Activated CD4-positive, alpha-beta T cell treated with anti-CD3 and anti-CD28 coated beads for 1 hour (primary cell): ENCODE measurements around the gene C10orf71.

Experiments used
- DNase-seq: peaks from one replicate; pipeline ENCODE4 v3.0.0-alpha.2; 2020

C10orf71 gene

GRCh38 chr10:49296836-49297235 is 2.1 kb upstream of the C10orf71 start:
- no peak for DNase-seq

- DNase-seq, result no peak
These were observed 926 bp upstream of the C10orf71 start for GRCh38 chr10:49297818-49298670.

GRCh38 chr10:49298671-49298982 is 343 bp upstream of the C10orf71 start:
- no peak for DNase-seq

- DNase-seq, result no peak
These were observed 808 bp downstream of the C10orf71 start for GRCh38 chr10:49299816-49300139.

- no peak for DNase-seq
These were observed 1.4 kb downstream of the C10orf71 start for GRCh38 chr10:49300140-49300974.

GRCh38 chr10:49301302-49301701 is 2.3 kb downstream of the C10orf71 start:
- DNase-seq, result no peak

- no peak for DNase-seq
These were observed 3.1 kb downstream of the C10orf71 start for GRCh38 chr10:49302088-49302487.

- DNase-seq, result no peak
These were observed 4.7 kb downstream of the C10orf71 start for GRCh38 chr10:49303711-49304110.

- no peak for DNase-seq
These were observed 5.2 kb downstream of the C10orf71 start for GRCh38 chr10:49304137-49304536.

- DNase-seq, result no peak
These were observed 9.0 kb downstream of the C10orf71 start for GRCh38 chr10:49307921-49308320.

- DNase-seq, result no peak
These were observed 9.9 kb downstream of the C10orf71 start for GRCh38 chr10:49308881-49309280.

GRCh38 chr10:49309691-49310411 is 10.9 kb downstream of the C10orf71 start:
- no peak for DNase-seq

- DNase-seq, result no peak
These were observed 11.5 kb downstream of the C10orf71 start for GRCh38 chr10:49310460-49310859.

- no peak for DNase-seq
These were observed 12.1 kb downstream of the C10orf71 start for GRCh38 chr10:49310901-49311554.

- no peak for DNase-seq
These were observed 12.7 kb downstream of the C10orf71 start for GRCh38 chr10:49311555-49312236.

- DNase-seq, result no peak
These were observed 13.4 kb downstream of the C10orf71 start for GRCh38 chr10:49312246-49312869.

GRCh38 chr10:49313501-49314070 is 14.6 kb downstream of the C10orf71 start:
- DNase-seq, result no peak

GRCh38 chr10:49314806-49315205 is 15.8 kb downstream of the C10orf71 start:
- no peak for DNase-seq

- no peak for DNase-seq
These were observed 19.1 kb downstream of the C10orf71 start for GRCh38 chr10:49318028-49318427.

GRCh38 chr10:49318755-49319154 is 19.8 kb downstream of the C10orf71 start:
- no peak for DNase-seq

GRCh38 chr10:49319206-49319605 is 20.2 kb downstream of the C10orf71 start:
- DNase-seq, result no peak

- DNase-seq, result no peak
These were observed 21.2 kb downstream of the C10orf71 start for GRCh38 chr10:49320191-49320590.
